Neuronal stem cell (in vitro differentiated cells): ENCODE measurements around the gene ACADS.

Source experiments
- DNase-seq: peaks from one replicate; pipeline ENCODE4 v3.0.0-alpha.2; 2013; ENCODE audit warnings: low spot score
- H2AFZ ChIP-seq: one replicate; pipeline ENCODE4 v1.6.1; 2013; ENCODE audit warnings: mild to moderate bottlenecking, low read length, inconsistent platforms
- H2AK5ac ChIP-seq: 2 replicates; pipeline ENCODE4 v1.6.1; 2013; ENCODE audit warnings: low read depth, mild to moderate bottlenecking, inconsistent platforms, low read length, moderate library complexity, mixed read lengths
- H2BK120ac ChIP-seq: 2 replicates; pipeline ENCODE4 v1.6.1; 2013; ENCODE audit warnings: low read depth, mild to moderate bottlenecking, inconsistent platforms, low read length, moderate library complexity, mixed read lengths
- H2BK12ac ChIP-seq: one replicate; pipeline ENCODE4 v1.6.1; 2013; ENCODE audit warnings: low read length, inconsistent platforms
- H2BK15ac ChIP-seq: 2 replicates; pipeline ENCODE4 v1.6.1; 2013; ENCODE audit warnings: mild to moderate bottlenecking, low read length, inconsistent platforms, mixed read lengths
- H2BK5ac ChIP-seq: one replicate; pipeline ENCODE4 v1.6.1; 2013; ENCODE audit warnings: inconsistent platforms, mild to moderate bottlenecking, low read length, moderate library complexity
- H3K14ac ChIP-seq: one replicate; pipeline ENCODE4 v1.6.1; 2013; ENCODE audit warnings: low read length, inconsistent platforms
- H3K18ac ChIP-seq: 2 replicates; pipeline ENCODE4 v1.6.1; 2013; ENCODE audit warnings: low read length, inconsistent platforms
- H3K23ac ChIP-seq: 2 replicates; pipeline ENCODE4 v1.6.1; 2013; ENCODE audit warnings: low read depth, mild to moderate bottlenecking, mixed read lengths, low read length, inconsistent platforms; ENCODE audit not compliant: poor library complexity
- H3K27ac ChIP-seq: replicated peaks from 3 replicates; pipeline ENCODE4 v1.5.1; 2013; ENCODE audit warnings: low read length, inconsistent platforms
- H3K27me3 ChIP-seq, 3 experiments: 2 replicates each; pipeline ENCODE4 v1.6.1; 2013; ENCODE audit warnings: low read length in 3 of 3, mild to moderate bottlenecking in 2 of 3, inconsistent platforms in 1 of 3, low read depth in 1 of 3, mixed read lengths in 1 of 3, moderate library complexity in 1 of 3; ENCODE audit not compliant: control insufficient read depth in 3 of 3, insufficient read depth in 3 of 3
- H3K36me3 ChIP-seq, 2 donors: replicated peaks in 1 of 2; 2 replicates each; pipeline ENCODE4 v1.6.1; 2013; ENCODE audit warnings: low read length in 2 of 2; ENCODE audit not compliant: control insufficient read depth in 2 of 2, insufficient read depth in 2 of 2
- H3K4ac ChIP-seq: 2 replicates; pipeline ENCODE4 v1.6.1; 2013; ENCODE audit warnings: inconsistent platforms, mild to moderate bottlenecking, low read length, moderate library complexity
- H3K4me1 ChIP-seq, 2 donors: 1 replicate in 1 of 2; 2 replicates in 1 of 2; pipeline ENCODE4 v1.6.1; 2013; ENCODE audit warnings: low read length in 2 of 2, low read depth in 1 of 2; ENCODE audit not compliant: control insufficient read depth in 2 of 2, insufficient read depth in 1 of 2
- H3K4me2 ChIP-seq: one replicate; pipeline ENCODE4 v1.6.1; 2013; ENCODE audit warnings: mild to moderate bottlenecking, low read length, inconsistent platforms; ENCODE audit not compliant: insufficient read depth, poor library complexity, severe bottlenecking
- H3K4me3 ChIP-seq, 2 donors: 2 replicates each; pipeline ENCODE4 v1.5.1; 2013; ENCODE audit warnings: low read length in 2 of 2, mild to moderate bottlenecking in 2 of 2, inconsistent platforms in 1 of 2, moderate library complexity in 1 of 2
- H3K79me1 ChIP-seq: one replicate; pipeline ENCODE4 v1.6.1; 2013; ENCODE audit warnings: low read depth, mild to moderate bottlenecking, inconsistent platforms, low read length, moderate library complexity
- H3K9ac ChIP-seq: one replicate; pipeline ENCODE4 v1.6.1; 2013; ENCODE audit warnings: mild to moderate bottlenecking, low read depth, low read length, inconsistent platforms; ENCODE audit not compliant: poor library complexity
- H3K9me3 ChIP-seq, 2 donors: replicated peaks in 1 of 2; 2 replicates each; pipeline versions ENCODE3 to v1.6.1; 2013; ENCODE audit warnings: low read length in 2 of 2, mild to moderate bottlenecking in 2 of 2, inconsistent platforms in 1 of 2, low read depth in 1 of 2, mixed read lengths in 1 of 2, moderate library complexity in 1 of 2; ENCODE audit not compliant: control insufficient read depth in 2 of 2, insufficient read depth in 1 of 2
- H4K8ac ChIP-seq: one replicate; pipeline ENCODE4 v1.6.1; 2013; ENCODE audit warnings: low read depth, mild to moderate bottlenecking, inconsistent platforms, low read length, moderate library complexity
- H4K91ac ChIP-seq: one replicate; pipeline ENCODE4 v1.6.1; 2013; ENCODE audit warnings: low read length, low read depth, mild to moderate bottlenecking, inconsistent platforms; ENCODE audit not compliant: poor library complexity
- WGBS, 2 donors: extraction: QIAGEN DNeasy Blood & Tissue Kit; methylation state at CpG; one replicate each; pipeline ENCODE4 v1.1.7; 2013; ENCODE audit warnings: missing lambda C conversion rate in 2 of 2, mixed read lengths in 1 of 2; ENCODE audit not compliant: insufficient read length in 2 of 2, insufficient replicate concordance in 1 of 2; ENCODE audit errors: extremely low coverage in 2 of 2; 5-methylcytosine and 5-hydroxymethylcytosine counted together

Gene ACADS

DNA sequence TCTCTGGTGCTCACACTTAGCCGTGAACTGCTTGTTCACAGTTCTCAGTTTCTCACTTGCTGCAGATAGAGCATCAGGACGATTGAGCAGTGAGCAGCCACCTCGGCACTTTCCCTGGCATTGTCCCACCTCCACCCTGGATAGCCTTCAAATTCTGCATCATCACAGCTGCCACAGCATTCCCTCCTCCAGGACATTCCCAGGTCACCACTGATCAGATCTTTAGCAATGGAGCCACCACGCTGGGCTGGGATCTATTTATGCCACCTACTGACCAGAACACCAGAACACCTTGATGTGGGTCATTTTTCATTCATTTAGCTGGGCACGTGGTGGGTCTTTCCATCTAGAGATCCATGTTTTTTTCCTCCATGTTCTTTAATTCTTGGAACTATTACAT lies 23.6 kb downstream of the ACADS start:
- Histone ChIP-seq H4K8ac (no peak overlapping the region), H3K14ac (no peak overlapping the region), H3K27ac (no peak overlapping the region), H3K9ac (no peak overlapping the region), H3K23ac (no peak overlapping the region), H3K27me3 (no peaks in the 10 kb centered on the region), H2BK15ac (no peak overlapping the region), H2BK120ac (no peak overlapping the region), H3K4ac (no peak overlapping the region), H2BK5ac (no peak overlapping the region), H4K91ac (no peak overlapping the region), H3K9me3 (no peaks in the 10 kb centered on the region), H2AK5ac (no peak overlapping the region), H3K18ac (no peak overlapping the region), H3K4me2 (no peak overlapping the region), H3K4me3 (no peak overlapping the region), H3K79me1 (no peaks in the 10 kb centered on the region), H3K36me3 (no peaks in the 10 kb centered on the region), H2BK12ac (no peak overlapping the region), H2AFZ (no peak overlapping the region), H3K4me1 (peaks cover 0 to 3% of the 10 kb centered on the region in 2 donors)
- DNase-seq: no peak
- no CpG with 5 or more reads among the region's 5 CpGs for WGBS, 2 donors

DNA sequence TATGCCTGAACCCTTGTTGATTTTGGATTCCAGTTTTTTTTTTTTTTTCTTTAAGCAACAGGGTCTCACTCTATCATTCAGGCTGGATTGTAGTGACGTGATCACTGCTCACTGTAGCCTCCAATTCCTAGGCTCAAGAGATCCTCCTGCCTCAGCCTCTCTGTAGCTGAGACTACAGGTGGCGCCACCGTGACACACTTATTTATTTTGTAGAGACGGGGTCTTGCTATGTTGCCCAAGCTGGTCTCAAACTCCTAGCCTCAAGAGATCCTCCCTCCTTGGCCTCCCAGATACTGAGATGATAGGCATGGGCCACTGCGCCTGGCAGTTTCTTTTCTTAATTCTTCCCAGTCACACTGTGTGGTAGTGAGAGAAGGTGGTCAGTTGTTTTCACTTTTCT lies 25.2 kb downstream of the ACADS start:
- Histone ChIP-seq H3K4ac (no peak overlapping the region), H3K23ac (no peak overlapping the region), H3K27ac (no peak overlapping the region), H2AK5ac (no peak overlapping the region), H3K36me3 (no peaks in the 10 kb centered on the region), H3K9ac (no peak overlapping the region), H2AFZ (no peak overlapping the region), H3K27me3 (no peaks in the 10 kb centered on the region), H3K4me1 (peaks cover 0 to 3% of the 10 kb centered on the region in 2 donors), H4K8ac (no peak overlapping the region), H3K79me1 (no peaks in the 10 kb centered on the region), H3K9me3 (no peaks in the 10 kb centered on the region), H4K91ac (no peak overlapping the region), H2BK15ac (no peak overlapping the region), H2BK120ac (no peak overlapping the region), H3K14ac (no peak overlapping the region), H3K4me2 (no peak overlapping the region), H2BK5ac (no peak overlapping the region), H2BK12ac (no peak overlapping the region), H3K18ac (no peak overlapping the region), H3K4me3 (no peak overlapping the region)
- no peak for DNase-seq
- WGBS, 2 donors: no CpG with 5 or more reads among the region's 5 CpGs

DNA sequence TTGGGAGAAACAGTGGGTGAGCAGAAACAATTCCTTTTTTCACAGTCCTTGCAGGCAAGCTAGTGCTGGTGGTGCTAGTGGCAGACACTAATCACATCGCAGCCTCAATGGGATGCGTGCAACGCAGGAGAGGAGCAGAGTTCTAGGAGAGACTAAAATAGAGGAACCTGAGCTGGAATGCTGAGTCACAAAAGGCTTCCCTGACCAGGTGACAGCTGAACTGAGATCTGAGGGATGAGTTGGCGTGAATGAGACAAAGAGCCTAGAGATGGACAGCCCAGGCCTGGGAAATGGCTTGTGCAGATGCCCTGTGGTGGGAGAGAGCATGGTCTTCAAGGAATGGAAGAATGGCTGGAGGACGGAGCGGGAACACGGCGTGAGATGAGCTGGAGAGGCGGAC lies 25.8 kb downstream of the ACADS start:
- no peak overlapping the region for H2BK15ac ChIP-seq
- H4K8ac ChIP-seq: no peak overlapping the region
- H3K27me3 ChIP-seq: no peaks in the 10 kb centered on the region
- no peak for DNase-seq
- no peak overlapping the region for H4K91ac ChIP-seq
- no CpG with 5 or more reads among the region's 9 CpGs for WGBS, 2 donors
- no peaks in the 10 kb centered on the region for H3K9me3 ChIP-seq
- H2BK5ac ChIP-seq: no peak overlapping the region
- no peaks in the 10 kb centered on the region for H3K79me1 ChIP-seq
- H3K9ac ChIP-seq: no peak overlapping the region
- H3K18ac ChIP-seq: peak overlapping the region; percentile 28
- H2AK5ac ChIP-seq: no peak overlapping the region
- H3K14ac ChIP-seq: peak overlapping the region; percentile 64
- H2BK120ac ChIP-seq: no peak overlapping the region
- H3K4ac ChIP-seq: no peak overlapping the region
- H3K4me2 ChIP-seq: no peak overlapping the region
- H3K27ac ChIP-seq: no peak overlapping the region
- H3K23ac ChIP-seq: no peak overlapping the region
- peak overlapping the region in 1 of 2 donors; percentile 47 for H3K4me3 ChIP-seq
- no peak overlapping the region for H2AFZ ChIP-seq
- H3K36me3 ChIP-seq: no peaks in the 10 kb centered on the region
- H2BK12ac ChIP-seq: no peak overlapping the region
- peaks cover 0 to 3% of the 10 kb centered on the region in 2 donors for H3K4me1 ChIP-seq

DNA sequence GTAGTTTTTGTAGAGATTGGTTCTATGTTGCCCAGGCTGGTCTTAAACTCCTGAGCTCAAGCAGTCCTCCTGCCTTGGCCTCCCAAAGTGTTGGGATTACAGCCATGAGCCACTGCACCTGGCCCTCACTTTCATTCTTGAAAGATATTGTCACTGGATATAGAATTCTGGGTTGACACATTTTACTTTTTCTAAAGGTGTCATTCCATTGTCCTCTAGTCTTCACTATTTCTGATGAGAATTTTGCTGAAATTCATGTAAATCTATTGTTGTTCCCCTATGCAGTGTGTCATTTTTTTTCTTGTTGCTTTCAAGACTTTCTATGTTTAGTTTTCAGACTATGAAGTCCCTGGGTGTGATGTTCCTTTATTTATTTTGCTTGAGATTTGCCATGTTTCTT lies 29.2 kb downstream of the ACADS start:
- Histone ChIP-seq H3K36me3 (peaks cover 0 to 1% of the 10 kb centered on the region in 2 donors), H3K27ac (no peak overlapping the region), H3K4me2 (no peak overlapping the region), H3K4ac (no peak overlapping the region), H3K18ac (no peak overlapping the region), H3K79me1 (no peaks in the 10 kb centered on the region), H3K9ac (no peak overlapping the region), H2BK120ac (no peak overlapping the region), H4K91ac (no peak overlapping the region), H2BK15ac (no peak overlapping the region), H3K27me3 (no peaks in the 10 kb centered on the region), H3K23ac (no peak overlapping the region), H4K8ac (no peak overlapping the region), H2BK5ac (no peak overlapping the region), H3K14ac (no peak overlapping the region), H3K4me3 (no peak overlapping the region), H3K4me1 (peaks cover 0 to 3% of the 10 kb centered on the region in 2 donors), H2BK12ac (no peak overlapping the region), H2AFZ (no peak overlapping the region), H3K9me3 (no peaks in the 10 kb centered on the region), H2AK5ac (no peak overlapping the region)
- DNase-seq: no peak
